Measurements from ENCODE around the gene WIPF3. TPM values are rescaled to one million over a fixed set of nuclear protein-coding genes. Genes with fewer than 3 reads are reported as not detected.

The WIPF3 gene
- total RNA-seq, 1 donor from 2014 or later = 0.37 TPM

- no peak overlapping the region for H3K27ac Mint-ChIP-seq (ENCODE audit: unreplicated experiment)
- peaks cover 6% of the 10 kb centered on the region for H3K36me3 Mint-ChIP-seq (ENCODE audit: unreplicated experiment)
- H3K4me3 Mint-ChIP-seq (ENCODE audit: unreplicated experiment) = peak overlapping the region; percentile 35
- peaks cover 2% of the 10 kb centered on the region for H3K9me3 Mint-ChIP-seq (ENCODE audit: unreplicated experiment)
- peak; percentile 38 for DNase-seq
- peaks cover 13% of the 10 kb centered on the region for H3K27me3 Mint-ChIP-seq (ENCODE audit: unreplicated experiment)
- peaks cover 4% of the 10 kb centered on the region for H3K4me1 Mint-ChIP-seq (ENCODE audit: low read depth, unreplicated experiment)
- no peak for TF ChIP-seq CTCF (IDR thresholded peaks at IDR 0.05; ENCODE audit: partially characterized antibody, unreplicated experiment)
These were observed 78.3 kb downstream of the WIPF3 start for GRCh38 chr7:29884399-29885272.

GRCh38 chr7:29885626-29886025, 79.3 kb downstream of the WIPF3 start:
- TF ChIP-seq CTCF (IDR thresholded peaks at IDR 0.05; ENCODE audit: partially characterized antibody, unreplicated experiment) = no peak
- Mint-ChIP-seq H3K27me3 (ENCODE audit: unreplicated experiment) (peaks cover 13% of the 10 kb centered on the region), H3K27ac (ENCODE audit: unreplicated experiment) (no peak overlapping the region), H3K4me1 (ENCODE audit: low read depth, unreplicated experiment) (peaks cover 4% of the 10 kb centered on the region), H3K9me3 (ENCODE audit: unreplicated experiment) (peaks cover 2% of the 10 kb centered on the region), H3K4me3 (ENCODE audit: unreplicated experiment) (no peak overlapping the region), H3K36me3 (ENCODE audit: unreplicated experiment) (peaks cover 6% of the 10 kb centered on the region)
- DNase-seq = no peak

- no peak for DNase-seq
- no peak overlapping the region for H3K27ac Mint-ChIP-seq (ENCODE audit: unreplicated experiment)
- peaks cover under 1% of the 10 kb centered on the region for H3K9me3 Mint-ChIP-seq (ENCODE audit: unreplicated experiment)
- peaks cover 11% of the 10 kb centered on the region for H3K27me3 Mint-ChIP-seq (ENCODE audit: unreplicated experiment)
- H3K4me1 Mint-ChIP-seq (ENCODE audit: low read depth, unreplicated experiment) = peaks cover 5% of the 10 kb centered on the region
- H3K36me3 Mint-ChIP-seq (ENCODE audit: unreplicated experiment) = peaks cover 6% of the 10 kb centered on the region
- H3K4me3 Mint-ChIP-seq (ENCODE audit: unreplicated experiment) = no peak overlapping the region
- no peak for TF ChIP-seq CTCF (IDR thresholded peaks at IDR 0.05; ENCODE audit: partially characterized antibody, unreplicated experiment)
These were observed 80.5 kb downstream of the WIPF3 start for GRCh38 chr7:29886827-29887226.

GRCh38 chr7:29888006-29888405, 81.7 kb downstream of the WIPF3 start:
- peaks cover 6% of the 10 kb centered on the region for H3K36me3 Mint-ChIP-seq (ENCODE audit: unreplicated experiment)
- H3K9me3 Mint-ChIP-seq (ENCODE audit: unreplicated experiment) = no peaks in the 10 kb centered on the region
- no peak overlapping the region for H3K4me3 Mint-ChIP-seq (ENCODE audit: unreplicated experiment)
- H3K27ac Mint-ChIP-seq (ENCODE audit: unreplicated experiment) = no peak overlapping the region
- peaks cover 2% of the 10 kb centered on the region for H3K4me1 Mint-ChIP-seq (ENCODE audit: low read depth, unreplicated experiment)
- no peak for DNase-seq
- no peak for TF ChIP-seq CTCF (IDR thresholded peaks at IDR 0.05; ENCODE audit: partially characterized antibody, unreplicated experiment)
- H3K27me3 Mint-ChIP-seq (ENCODE audit: unreplicated experiment) = peaks cover 8% of the 10 kb centered on the region

GRCh38 chr7:29889288-29889687, 83.0 kb downstream of the WIPF3 start:
- TF ChIP-seq CTCF (IDR thresholded peaks at IDR 0.05; ENCODE audit: partially characterized antibody, unreplicated experiment) = no peak
- Mint-ChIP-seq H3K4me1 (ENCODE audit: low read depth, unreplicated experiment) (peaks cover 1% of the 10 kb centered on the region), H3K36me3 (ENCODE audit: unreplicated experiment) (peaks cover 6% of the 10 kb centered on the region), H3K9me3 (ENCODE audit: unreplicated experiment) (no peaks in the 10 kb centered on the region), H3K4me3 (ENCODE audit: unreplicated experiment) (no peak overlapping the region), H3K27me3 (ENCODE audit: unreplicated experiment) (peaks cover 4% of the 10 kb centered on the region), H3K27ac (ENCODE audit: unreplicated experiment) (no peak overlapping the region)
- no peak for DNase-seq
